GM23338 (cell line): ENCODE measurements around the gene BRD9. TPM values are rescaled to one million over a fixed set of nuclear protein-coding genes. Genes with fewer than 3 reads are reported as not detected.

Source experiments
- ATAC-seq: fragments of 200-7000 bp; cut with Tn5 transposase; 3 replicates; pipeline ENCODE4 v1.9.1; 2020
- DNase-seq: peaks from one replicate; pipeline ENCODE4 v3.0.0-alpha.2; 2015; ENCODE audit warnings: low spot score
- H2AFZ ChIP-seq: fragments of 200-600 bp; sonication (generic); 2 replicates; pipeline ENCODE4 v1.8.0; 2016; ENCODE audit warnings: antibody characterized with exemption, mild to moderate bottlenecking, moderate library complexity
- H3F3A ChIP-seq: fragments of 200-600 bp; sonication (generic); replicated peaks from 2 replicates; pipeline ENCODE4 v1.8.0; 2017; ENCODE audit warnings: antibody characterized with exemption, mixed run types, low read depth
- H3K27ac ChIP-seq: fragments of 200-600 bp; sonication (generic); 2 replicates; pipeline ENCODE4 v1.6.1; 2016; ENCODE audit warnings: low read depth
- H3K27me3 ChIP-seq: fragments of 200-600 bp; sonication (generic); 2 replicates; pipeline ENCODE4 v1.8.0; 2016; ENCODE audit warnings: mild to moderate bottlenecking, mixed run types, moderate library complexity; ENCODE audit not compliant: insufficient read depth
- H3K36me3 ChIP-seq: fragments of 200-600 bp; sonication (generic); 2 replicates; pipeline ENCODE4 v1.8.0; 2016; ENCODE audit warnings: mild to moderate bottlenecking; ENCODE audit not compliant: insufficient read depth
- H3K4me1 ChIP-seq: fragments of 200-600 bp; sonication (generic); 2 replicates; pipeline ENCODE4 v1.8.0; 2016; ENCODE audit warnings: mild to moderate bottlenecking, moderate library complexity; ENCODE audit not compliant: insufficient read depth
- H3K4me2 ChIP-seq: fragments of 200-600 bp; sonication (generic); 2 replicates; pipeline ENCODE4 v1.7.1; 2017; ENCODE audit warnings: mixed run types
- H3K4me3 ChIP-seq: fragments of 200-600 bp; sonication (generic); 2 replicates; pipeline ENCODE4 v1.6.1; 2016; ENCODE audit warnings: mixed run types
- H3K79me2 ChIP-seq: fragments of 200-600 bp; sonication (generic); replicated peaks from 2 replicates; pipeline ENCODE4 v1.8.0; 2017; ENCODE audit warnings: mild to moderate bottlenecking; ENCODE audit not compliant: insufficient read depth
- H3K9me2 ChIP-seq: fragments of 200-600 bp; sonication (generic); 2 replicates; pipeline ENCODE4 v1.8.0; 2017; ENCODE audit not compliant: insufficient read depth
- H4K20me1 ChIP-seq: fragments of 200-600 bp; sonication (generic); replicated peaks from 2 replicates; pipeline ENCODE4 v1.8.0; 2017; ENCODE audit warnings: mild to moderate bottlenecking; ENCODE audit not compliant: insufficient read depth
- H3K27ac Mint-ChIP-seq: 2 replicates; pipeline ENCODE4 v1.8.0; 2020; ENCODE audit warnings: inconsistent platforms, mild to moderate bottlenecking, moderate library complexity, mixed read lengths
- H3K27me3 Mint-ChIP-seq: 3 replicates; pipeline ENCODE4 v1.8.0; 2022; ENCODE audit warnings: low read depth, mild to moderate bottlenecking, moderate library complexity, mixed read lengths, inconsistent platforms; ENCODE audit not compliant: insufficient read depth, poor library complexity
- H3K36me3 Mint-ChIP-seq: 3 replicates; pipeline ENCODE4 v1.8.0; 2021; ENCODE audit warnings: low read depth, mild to moderate bottlenecking, inconsistent platforms, moderate library complexity, mixed read lengths
- H3K4me1 Mint-ChIP-seq: 3 replicates; pipeline ENCODE4 v1.8.0; 2020; ENCODE audit warnings: mild to moderate bottlenecking, inconsistent platforms, mixed read lengths
- H3K4me3 Mint-ChIP-seq: 3 replicates; pipeline ENCODE4 v1.8.0; 2021; ENCODE audit warnings: moderate library complexity, mild to moderate bottlenecking, inconsistent platforms, mixed read lengths
- H3K9me3 Mint-ChIP-seq: 3 replicates; pipeline ENCODE4 v1.8.0; 2020; ENCODE audit warnings: moderate library complexity, mild to moderate bottlenecking, inconsistent platforms, mixed read lengths
- CREB1 ChIP-seq: fragments of 250-450 bp; sonication (Bioruptor Pico); IDR thresholded peaks from 2 replicates; pipeline ENCODE4 v1.5.0; 2020; ENCODE audit warnings: low read depth, mild to moderate bottlenecking, moderate library complexity
- CTCF ChIP-seq, 2 experiments: fragments of 200-600 bp in 1 of 2; sonication (generic) in 1 of 2; conservative IDR thresholded peaks; 2 replicates each; pipeline versions ENCODE4 v1.5.1 to v1.6.1; 2016 to 2017; ENCODE audit warnings: antibody characterized with exemption in 2 of 2, low read depth in 2 of 2, mild to moderate bottlenecking in 2 of 2, moderate library complexity in 1 of 2
- EZH2phosphoT487 ChIP-seq: fragments of 200-600 bp; sonication (generic); IDR thresholded peaks from one replicate; pipeline ENCODE4 v1.8.1; 2018; ENCODE audit warnings: antibody characterized with exemption; ENCODE audit not compliant: unreplicated experiment
- JUNB ChIP-seq: IDR thresholded peaks from one replicate; pipeline ENCODE4 v1.6.1; 2016; ENCODE audit warnings: antibody characterized with exemption; ENCODE audit not compliant: unreplicated experiment
- NANOG ChIP-seq: IDR thresholded peaks from 2 replicates; pipeline ENCODE4 v1.6.1; 2016; ENCODE audit warnings: antibody characterized with exemption, borderline replicate concordance
- POLR2AphosphoS5 ChIP-seq: IDR thresholded peaks from 2 replicates; pipeline ENCODE4 v1.6.1; 2016; ENCODE audit warnings: antibody characterized with exemption, low read depth
- ZNF462 ChIP-seq: fragments of 250-450 bp; sonication (Bioruptor Pico); IDR thresholded peaks from 2 replicates; pipeline ENCODE4 v1.5.0; 2020; ENCODE audit warnings: mild to moderate bottlenecking, moderate library complexity
- polyA plus RNA-seq: library from polyadenylated mRNA; unstranded; fragments of >200 nt; fragmentation: Nextera tagmentation; extraction: Ambion mirVana; gene quantifications from 2 replicates; pipeline ENCODE4 v1.2.1, GENCODE V29; 2016
- total RNA-seq: library from RNA; depleted of rRNA; stranded (reverse); fragments of >200 nt; shearing (Covaris generic); gene quantifications from 2 replicates; pipeline ENCODE4 v1.2.3, GENCODE V29; 2014

The BRD9 gene
- total and polyA plus RNA-seq, 2 experiments from 2014 or later, result 32.9 to 54.7 TPM

GRCh38 chr5:883475-884181, 9.0 kb downstream of the BRD9 start:
- DNase-seq, result no peak
- Mint-ChIP-seq H3K4me1 (no peaks in the 10 kb centered on the region; the same call in 2 of the 3 replicates), H3K36me3 (peaks cover 82% of the 10 kb centered on the region), H3K4me3 (no peak overlapping the region), H3K27ac (no peak overlapping the region), H3K9me3 (peaks cover 6% of the 10 kb centered on the region), H3K27me3 (peaks cover 12% of the 10 kb centered on the region)
- TF ChIP-seq CREB1 (CRISPR knock-in tag) (no peak), POLR2AphosphoS5 (no peak), JUNB (no peak), EZH2phosphoT487 (no peak), CTCF (conservative IDR thresholded peaks at IDR 0.05; ENCODE audit: low read depth in 2 of 2) (no peak)
- H3K36me3 ChIP-seq, result peaks cover 45% of the 10 kb centered on the region
- H2AFZ ChIP-seq, result no peak overlapping the region
- H3F3A ChIP-seq, result peaks cover 8% of the 10 kb centered on the region; the same call in 1 of the 2 replicates
- no peak for ATAC-seq
- H3K27ac ChIP-seq, result no peak overlapping the region
- no peak overlapping the region for H3K4me2 ChIP-seq
- H3K79me2 ChIP-seq, result peaks cover 70% of the 10 kb centered on the region
- H3K27me3 ChIP-seq, result no peaks in the 10 kb centered on the region
- peaks cover 36% of the 10 kb centered on the region for H4K20me1 ChIP-seq
- no peaks in the 10 kb centered on the region for H3K9me2 ChIP-seq
- H3K4me3 ChIP-seq, result no peak overlapping the region
- no peaks in the 10 kb centered on the region for H3K4me1 ChIP-seq

GRCh38 chr5:882253-883183, 10.1 kb downstream of the BRD9 start:
- TF ChIP-seq ZNF462 (no peak), JUNB (no peak), NANOG (no peak)
- DNase-seq (no peak), ATAC-seq (no peak)
- Mint-ChIP-seq H3K9me3 (peaks cover 6% of the 10 kb centered on the region), H3K27me3 (peaks cover 19% of the 10 kb centered on the region), H3K4me3 (no peak overlapping the region; the same call in 2 of the 3 replicates), H3K36me3 (peaks cover 80% of the 10 kb centered on the region), H3K27ac (no peak overlapping the region; the same call in 1 of the 2 replicates), H3K4me1 (no peaks in the 10 kb centered on the region; the same call in 2 of the 3 replicates)
- Histone ChIP-seq H2AFZ (no peak overlapping the region), H3F3A (peaks cover 8% of the 10 kb centered on the region; the same call in 1 of the 2 replicates), H3K9me2 (no peaks in the 10 kb centered on the region), H3K27me3 (no peaks in the 10 kb centered on the region), H4K20me1 (peaks cover 28% of the 10 kb centered on the region), H3K27ac (no peak overlapping the region), H3K36me3 (peaks cover 41% of the 10 kb centered on the region), H3K4me3 (no peak overlapping the region), H3K4me1 (no peaks in the 10 kb centered on the region), H3K79me2 (peaks cover 59% of the 10 kb centered on the region), H3K4me2 (no peak overlapping the region)
